RWPE2 (cell line): ENCODE data around the gene CCS.

Experiments used
- ATAC-seq: fragments of 200-7000 bp; cut with Tn5 transposase; 3 replicates; pipeline ENCODE4 v1.9.1; 2021; ENCODE audit warnings: low read depth
- DNase-seq: peaks from one replicate; pipeline ENCODE4 v3.0.0-alpha.2; 2020; ENCODE audit warnings: low spot score
- H3K27ac ChIP-seq: fragments of 450-650 bp; 2 replicates; pipeline ENCODE4 v1.5.1; 2017; ENCODE audit warnings: mild to moderate bottlenecking; ENCODE audit not compliant: poor library complexity, severe bottlenecking
- H3K27me3 ChIP-seq: fragments of 250-450 bp; sonication (Bioruptor Pico); 2 replicates; pipeline ENCODE4 v1.5.1; 2021; ENCODE audit warnings: mild to moderate bottlenecking, moderate library complexity; ENCODE audit not compliant: insufficient read depth, poor library complexity, severe bottlenecking
- H3K36me3 ChIP-seq: fragments of 250-450 bp; sonication (Bioruptor Pico); 2 replicates; pipeline ENCODE4 v1.5.1; 2020; ENCODE audit warnings: low read depth, mild to moderate bottlenecking, moderate library complexity
- H3K4me1 ChIP-seq: fragments of 250-450 bp; sonication (Bioruptor Pico); 2 replicates; pipeline ENCODE4 v1.5.1; 2021; ENCODE audit warnings: mild to moderate bottlenecking, moderate library complexity; ENCODE audit not compliant: insufficient read depth, poor library complexity, severe bottlenecking
- H3K4me3 ChIP-seq: fragments of 250-450 bp; sonication (Bioruptor Pico); 2 replicates; pipeline ENCODE4 v1.5.1; 2021; ENCODE audit warnings: mild to moderate bottlenecking, moderate library complexity; ENCODE audit not compliant: severe bottlenecking
- H3K9me3 ChIP-seq: fragments of 250-450 bp; sonication (Bioruptor Pico); 2 replicates; pipeline ENCODE4 v1.5.1; 2021; ENCODE audit warnings: mild to moderate bottlenecking, moderate library complexity; ENCODE audit not compliant: severe bottlenecking
- TF ChIP-seq, protein P1 (sequence below): fragments of 450-650 bp; IDR thresholded peaks from one replicate; pipeline ENCODE4 v1.5.1; 2017; ENCODE audit warnings: mild to moderate bottlenecking, moderate library complexity; ENCODE audit not compliant: poor library complexity, severe bottlenecking

Gene CCS

DNA sequence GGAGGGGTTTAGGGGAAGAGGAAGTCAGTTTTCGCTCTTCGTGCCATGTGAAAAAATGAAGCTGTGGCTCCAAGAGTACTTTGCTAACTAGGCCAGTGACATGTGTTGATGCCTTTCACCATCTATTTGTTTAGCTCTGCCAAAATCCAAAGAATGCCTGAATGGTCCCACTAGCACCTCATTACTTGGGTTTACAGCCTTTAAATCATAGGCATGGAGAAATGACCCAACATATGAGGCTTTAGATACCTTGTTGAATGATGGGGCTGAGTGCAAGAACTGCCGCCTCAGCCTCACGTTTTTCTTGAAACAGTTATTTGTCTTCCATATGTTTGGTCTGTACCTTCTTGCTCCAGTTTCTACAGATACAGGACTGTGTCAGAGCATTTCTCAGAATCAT is 53.8 kb downstream of the CCS start:
- H3K36me3 ChIP-seq, result peaks cover 94% of the 10 kb centered on the region
- H3K4me1 ChIP-seq, result peaks cover 11% of the 10 kb centered on the region
- no peak for DNase-seq
- ATAC-seq, result no peak
- H3K27me3 ChIP-seq, result no peaks in the 10 kb centered on the region
- no peaks in the 10 kb centered on the region for H3K9me3 ChIP-seq
- no peak overlapping the region for H3K4me3 ChIP-seq
- H3K27ac ChIP-seq, result no peak overlapping the region
- TF ChIP-seq, protein P1, sequence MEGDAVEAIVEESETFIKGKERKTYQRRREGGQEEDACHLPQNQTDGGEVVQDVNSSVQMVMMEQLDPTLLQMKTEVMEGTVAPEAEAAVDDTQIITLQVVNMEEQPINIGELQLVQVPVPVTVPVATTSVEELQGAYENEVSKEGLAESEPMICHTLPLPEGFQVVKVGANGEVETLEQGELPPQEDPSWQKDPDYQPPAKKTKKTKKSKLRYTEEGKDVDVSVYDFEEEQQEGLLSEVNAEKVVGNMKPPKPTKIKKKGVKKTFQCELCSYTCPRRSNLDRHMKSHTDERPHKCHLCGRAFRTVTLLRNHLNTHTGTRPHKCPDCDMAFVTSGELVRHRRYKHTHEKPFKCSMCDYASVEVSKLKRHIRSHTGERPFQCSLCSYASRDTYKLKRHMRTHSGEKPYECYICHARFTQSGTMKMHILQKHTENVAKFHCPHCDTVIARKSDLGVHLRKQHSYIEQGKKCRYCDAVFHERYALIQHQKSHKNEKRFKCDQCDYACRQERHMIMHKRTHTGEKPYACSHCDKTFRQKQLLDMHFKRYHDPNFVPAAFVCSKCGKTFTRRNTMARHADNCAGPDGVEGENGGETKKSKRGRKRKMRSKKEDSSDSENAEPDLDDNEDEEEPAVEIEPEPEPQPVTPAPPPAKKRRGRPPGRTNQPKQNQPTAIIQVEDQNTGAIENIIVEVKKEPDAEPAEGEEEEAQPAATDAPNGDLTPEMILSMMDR, result no peak

DNA sequence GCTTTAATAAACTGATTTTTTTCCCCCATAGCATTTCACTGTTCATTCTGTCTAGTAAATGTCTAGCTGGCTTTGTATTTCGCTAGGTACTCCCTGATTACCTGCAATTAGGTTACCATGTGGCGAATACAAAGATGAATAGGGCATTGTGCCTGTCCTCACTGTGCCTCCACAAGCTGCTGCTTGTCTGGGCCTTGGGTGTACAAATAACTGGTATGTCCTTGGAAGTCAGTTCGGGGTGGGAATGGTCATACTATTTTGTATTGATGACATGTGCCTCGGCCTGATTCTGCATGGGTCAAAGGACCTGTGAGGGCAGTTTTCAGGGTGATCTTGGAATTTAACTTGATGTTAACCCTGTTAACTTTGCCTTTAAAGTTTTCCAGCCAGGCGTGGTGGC is 56.9 kb downstream of the CCS start:
- Histone ChIP-seq H3K36me3 (peaks cover 88% of the 10 kb centered on the region), H3K9me3 (no peaks in the 10 kb centered on the region), H3K27ac (no peak overlapping the region), H3K4me1 (no peaks in the 10 kb centered on the region), H3K4me3 (no peak overlapping the region), H3K27me3 (no peaks in the 10 kb centered on the region)
- DNase-seq, result no peak
- TF ChIP-seq, protein P1, result no peak
- no peak for ATAC-seq

DNA sequence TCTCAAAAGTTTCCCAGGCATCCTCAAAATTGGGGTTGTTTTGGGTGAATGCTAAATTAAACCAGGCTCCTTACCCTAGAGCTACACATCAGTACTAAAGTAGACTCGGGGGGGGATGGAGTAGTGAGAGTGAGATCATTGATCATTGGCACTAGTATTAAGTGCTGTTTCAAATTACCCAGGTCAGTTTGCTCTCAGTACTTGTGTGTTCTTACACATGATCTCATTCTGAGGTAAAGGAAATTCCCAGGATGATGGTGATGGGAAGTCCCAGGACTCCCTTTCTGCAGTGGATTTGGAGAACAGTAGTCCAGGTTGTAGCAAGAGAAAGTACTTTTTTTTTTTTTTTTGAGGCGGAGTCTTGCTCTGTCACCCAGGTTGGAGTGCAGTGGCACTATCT is 58.0 kb downstream of the CCS start:
- DNase-seq (no peak), ATAC-seq (peak; percentile 19; the same call in 1 of the 3 replicates)
- Histone ChIP-seq H3K27me3 (no peaks in the 10 kb centered on the region), H3K36me3 (peaks cover 79% of the 10 kb centered on the region), H3K27ac (no peak overlapping the region), H3K4me3 (no peak overlapping the region), H3K4me1 (no peaks in the 10 kb centered on the region), H3K9me3 (no peaks in the 10 kb centered on the region)
- TF ChIP-seq, protein P1, result no peak

DNA sequence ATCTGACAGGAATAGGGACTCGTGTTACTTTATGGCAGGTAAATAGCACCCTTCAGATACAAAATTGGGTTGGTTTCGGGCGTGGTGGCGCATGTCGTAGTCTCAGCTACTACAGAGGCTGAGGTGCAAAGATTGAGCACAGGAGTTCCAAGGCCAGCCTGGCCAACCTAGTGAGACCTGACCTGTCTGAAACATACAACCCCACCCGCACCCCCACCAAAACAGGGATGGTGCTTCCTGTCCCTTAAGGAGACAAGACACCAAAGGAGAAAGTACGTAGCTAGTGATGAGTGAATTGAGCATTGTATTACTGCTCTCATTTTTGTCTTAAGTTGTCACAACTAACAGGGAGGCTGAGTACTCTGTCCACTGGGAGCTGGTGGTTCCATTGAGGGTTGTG is 59.7 kb downstream of the CCS start:
- Histone ChIP-seq H3K9me3 (no peaks in the 10 kb centered on the region), H3K4me1 (no peaks in the 10 kb centered on the region), H3K4me3 (no peak overlapping the region), H3K27ac (no peak overlapping the region), H3K27me3 (no peaks in the 10 kb centered on the region), H3K36me3 (peaks cover 76% of the 10 kb centered on the region)
- DNase-seq (no peak), ATAC-seq (no peak)
- TF ChIP-seq, protein P1, result no peak

DNA sequence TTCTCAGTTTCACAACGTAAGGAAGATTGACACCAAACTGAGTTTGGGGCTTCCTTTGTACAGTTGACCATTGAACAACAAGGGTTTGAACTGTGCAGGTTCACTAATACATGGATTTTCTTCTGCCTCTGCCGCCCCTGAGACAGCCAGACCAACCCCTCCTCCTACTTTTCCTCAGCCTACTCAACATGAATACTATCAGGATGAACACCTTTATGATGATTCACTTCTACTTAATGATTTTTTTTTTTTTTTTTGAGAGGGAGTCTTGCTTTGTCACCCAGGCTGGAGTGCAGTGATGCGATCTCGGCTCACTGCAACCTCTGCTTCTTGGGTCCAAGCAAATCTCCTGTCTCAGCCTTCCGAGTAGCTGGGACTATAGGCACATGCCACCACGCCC is 60.1 kb downstream of the CCS start:
- no peak overlapping the region for H3K4me3 ChIP-seq
- ATAC-seq (peak; percentile 36; the same call in 2 of the 3 replicates), DNase-seq (no peak)
- H3K9me3 ChIP-seq, result no peaks in the 10 kb centered on the region
- peaks cover 76% of the 10 kb centered on the region for H3K36me3 ChIP-seq
- no peaks in the 10 kb centered on the region for H3K27me3 ChIP-seq
- H3K27ac ChIP-seq, result no peak overlapping the region
- no peaks in the 10 kb centered on the region for H3K4me1 ChIP-seq
- TF ChIP-seq, protein P1, result no peak
